HG03097 (cell line): ENCODE data around the gene PARP8.
A peak's percentile ranks its signal among the peaks of the same experiment; 100 is the strongest.

ENCODE experiments used
- ATAC-seq: cut with Tn5 transposase; IDR thresholded peaks from one replicate; pipeline ENCODE4 v1.9.1; 2021; ENCODE audit not compliant: unreplicated experiment, low FRiP score

The PARP8 gene

GRCh38 chr5:50725800-50726474, 59.5 kb downstream of the PARP8 start:
- no peak for ATAC-seq

GRCh38 chr5:50726475-50727148, 60.2 kb downstream of the PARP8 start:
- no peak for ATAC-seq

- ATAC-seq, result no peak
Measured at GRCh38 chr5:50727149-50727496, 60.7 kb downstream of the PARP8 start.

GRCh38 chr5:50727845-50728244, 61.4 kb downstream of the PARP8 start:
- no peak for ATAC-seq

GRCh38 chr5:50730336-50730735, 63.9 kb downstream of the PARP8 start:
- no peak for ATAC-seq

GRCh38 chr5:50730841-50731240, 64.4 kb downstream of the PARP8 start:
- no peak for ATAC-seq

- no peak for ATAC-seq
Measured at GRCh38 chr5:50733741-50734140, 67.3 kb downstream of the PARP8 start.

GRCh38 chr5:50738864-50739263, 72.4 kb downstream of the PARP8 start:
- ATAC-seq, result no peak

- ATAC-seq, result no peak
Measured at GRCh38 chr5:50740832-50741231, 74.4 kb downstream of the PARP8 start.

- ATAC-seq, result peak; percentile 51
Measured at GRCh38 chr5:50744776-50745175, 78.3 kb downstream of the PARP8 start.

GRCh38 chr5:50745221-50745910, 78.9 kb downstream of the PARP8 start:
- no peak for ATAC-seq

GRCh38 chr5:50749181-50749580, 82.7 kb downstream of the PARP8 start:
- ATAC-seq, result no peak

GRCh38 chr5:50749873-50750272, 83.4 kb downstream of the PARP8 start:
- no peak for ATAC-seq

- peak; percentile 90 for ATAC-seq
Measured at GRCh38 chr5:50751064-50751657, 84.7 kb downstream of the PARP8 start.

GRCh38 chr5:50752800-50753199, 86.4 kb downstream of the PARP8 start:
- ATAC-seq, result no peak

GRCh38 chr5:50759526-50760270, 93.3 kb downstream of the PARP8 start:
- no peak for ATAC-seq

GRCh38 chr5:50763351-50763750, 96.9 kb downstream of the PARP8 start:
- ATAC-seq, result no peak

- no peak for ATAC-seq
Measured at GRCh38 chr5:50763846-50764245, 97.4 kb downstream of the PARP8 start.

- ATAC-seq, result no peak
Measured at GRCh38 chr5:50766042-50766441, 99.6 kb downstream of the PARP8 start.

GRCh38 chr5:50766462-50766861, 100.0 kb downstream of the PARP8 start:
- no peak for ATAC-seq

GRCh38 chr5:50766967-50767366, 100.5 kb downstream of the PARP8 start:
- ATAC-seq, result no peak
